Measurements from ENCODE around the gene PACSIN3.

GRCh38 chr11:47216121-47216798 is 30.0 kb upstream of the PACSIN3 start:
- TF ChIP-seq CTCF (optimal IDR thresholded peaks at IDR 0.05 in 1 of 3, IDR thresholded peaks at IDR 0.05 in 1 of 3, conservative IDR thresholded peaks at IDR 0.05 in 1 of 3; ENCODE audit: extremely low read depth in 1 of 3, insufficient read depth in 2 of 3, low read length in 3 of 3) = peak in 1 of 3 experiments; percentile 22
- TF ChIP-seq EZH2 (IDR thresholded peaks at IDR 0.05; ENCODE audit: low read length) = no peak
